Liver (tissue), 9 donors: ENCODE measurements around the gene AMT. TPM values are rescaled to one million over a fixed set of nuclear protein-coding genes. Genes with fewer than 3 reads are reported as not detected.

Experiments used
- DNase-seq: peaks from one replicate; pipeline ENCODE4 v3.0.0-alpha.2; 2017; ENCODE audit warnings: low spot score
- H3K27ac ChIP-seq, 2 donors: one replicate each; pipeline ENCODE4 v1.7.0; 2013; ENCODE audit warnings: inconsistent platforms in 2 of 2, low read length in 2 of 2, control low read depth in 1 of 2, low read depth in 1 of 2, mild to moderate bottlenecking in 1 of 2
- H3K27me3 ChIP-seq, 4 donors: one replicate each; pipeline versions ENCODE4 v1.6.1 to v1.7.0; 2013; ENCODE audit warnings: low read length in 3 of 4, inconsistent platforms in 1 of 4, mild to moderate bottlenecking in 1 of 4, moderate library complexity in 1 of 4; ENCODE audit not compliant: control insufficient read depth in 4 of 4, insufficient read depth in 4 of 4
- H3K36me3 ChIP-seq, 4 donors: one replicate each; pipeline versions ENCODE4 v1.6.1 to v1.7.0; 2013; ENCODE audit warnings: low read length in 3 of 4, mild to moderate bottlenecking in 3 of 4, low read depth in 1 of 4, moderate library complexity in 1 of 4; ENCODE audit not compliant: control insufficient read depth in 4 of 4, insufficient read depth in 3 of 4
- H3K4me1 ChIP-seq, 4 donors: one replicate each; pipeline versions ENCODE4 v1.6.1 to v1.7.0; 2013; ENCODE audit warnings: low read length in 3 of 4, mild to moderate bottlenecking in 3 of 4, moderate library complexity in 1 of 4; ENCODE audit not compliant: control insufficient read depth in 4 of 4, insufficient read depth in 4 of 4
- H3K4me3 ChIP-seq, 3 donors: one replicate each; pipeline versions ENCODE4 v1.6.1 to v1.7.0; 2013; ENCODE audit warnings: low read length in 3 of 3, control low read depth in 1 of 3, low read depth in 1 of 3, mild to moderate bottlenecking in 1 of 3
- H3K9ac ChIP-seq, 2 donors: one replicate each; pipeline ENCODE4 v1.7.0; 2013; ENCODE audit warnings: low read length in 2 of 2, mild to moderate bottlenecking in 2 of 2, moderate library complexity in 2 of 2, control low read depth in 1 of 2, low read depth in 1 of 2
- H3K9me3 ChIP-seq, 4 donors: one replicate each; pipeline versions ENCODE4 v1.6.1 to v1.7.0; 2013; ENCODE audit warnings: low read length in 3 of 4; ENCODE audit not compliant: control insufficient read depth in 4 of 4
- EGR1 ChIP-seq, 2 donors: IDR thresholded peaks; 2 replicates each; pipeline ENCODE4 v1.6.1; 2016 to 2018; ENCODE audit warnings: antibody characterized with exemption in 2 of 2, low read depth in 2 of 2
- FOXA1 ChIP-seq: IDR thresholded peaks from 2 replicates; pipeline ENCODE4 v1.6.1; 2016; ENCODE audit warnings: antibody characterized with exemption
- FOXA2 ChIP-seq: IDR thresholded peaks from 2 replicates; pipeline ENCODE4 v1.6.1; 2016; ENCODE audit warnings: antibody characterized with exemption
- GABPA ChIP-seq, 2 donors: IDR thresholded peaks in 1 of 2; conservative IDR thresholded peaks in 1 of 2; 2 replicates each; pipeline ENCODE4 v1.6.1; 2016; ENCODE audit warnings: antibody characterized with exemption in 2 of 2, mild to moderate bottlenecking in 1 of 2, moderate library complexity in 1 of 2
- HNF4G ChIP-seq: IDR thresholded peaks from 2 replicates; pipeline ENCODE4 v1.6.1; 2016; ENCODE audit warnings: antibody characterized with exemption
- JUND ChIP-seq, 2 donors: IDR thresholded peaks; 2 replicates each; pipeline ENCODE4 v1.6.1; 2016; ENCODE audit warnings: antibody characterized with exemption in 2 of 2
- NR2F2 ChIP-seq: IDR thresholded peaks from 2 replicates; pipeline ENCODE4 v1.6.1; 2016; ENCODE audit warnings: antibody characterized with exemption
- RAD21 ChIP-seq, 2 donors: IDR thresholded peaks; 2 replicates each; pipeline ENCODE4 v1.6.1; 2016; ENCODE audit warnings: antibody characterized with exemption in 2 of 2, mild to moderate bottlenecking in 2 of 2
- RXRA ChIP-seq, 2 donors: IDR thresholded peaks; 2 replicates each; pipeline ENCODE4 v1.6.1; 2017 to 2018; ENCODE audit warnings: antibody characterized with exemption in 2 of 2, mild to moderate bottlenecking in 1 of 2
- SP1 ChIP-seq: IDR thresholded peaks from 2 replicates; pipeline ENCODE4 v1.6.1; 2018; ENCODE audit warnings: antibody characterized with exemption, mild to moderate bottlenecking
- TAF1 ChIP-seq: conservative IDR thresholded peaks from 2 replicates; pipeline ENCODE4 v1.6.1; 2016; ENCODE audit warnings: antibody characterized with exemption, mild to moderate bottlenecking
- YY1 ChIP-seq: IDR thresholded peaks from 2 replicates; pipeline ENCODE4 v1.6.1; 2016; ENCODE audit warnings: antibody characterized with exemption, mild to moderate bottlenecking
- WGBS: extraction: QIAGEN DNeasy Blood & Tissue Kit; methylation state at CpG from one replicate; pipeline ENCODE4 v1.1.7; 2013; 5-methylcytosine and 5-hydroxymethylcytosine counted together
- polyA plus RNA-seq, 2 donors: library from polyadenylated mRNA; stranded (reverse) in 1 of 2; unstranded in 1 of 2; fragments of 200-250 nt in 1 of 2; fragments of >200 nt in 1 of 2; fragmentation: Nextera tagmentation in 1 of 2; extraction: Ambion mirVana in 1 of 2; gene quantifications; one replicate each; pipeline versions ENCODE4 v1.2.1 to v1.2.3, GENCODE V29; 2013 to 2015
- total RNA-seq, 2 donors: library from RNA; depleted of rRNA; stranded (reverse); fragments of >200 nt; gene quantifications; one replicate each; pipeline ENCODE4 v1.2.3, GENCODE V29; 2014
- TF ChIP-seq, protein P1 (sequence below): IDR thresholded peaks from 2 replicates; pipeline ENCODE4 v1.6.1; 2016; ENCODE audit warnings: antibody characterized with exemption
- TF ChIP-seq, protein P2 (sequence below): IDR thresholded peaks from 2 replicates; pipeline ENCODE4 v1.6.1; 2016; ENCODE audit warnings: antibody characterized with exemption
- TF ChIP-seq, protein P3 (sequence below): IDR thresholded peaks from 2 replicates; pipeline ENCODE4 v1.6.1; 2016; ENCODE audit warnings: antibody characterized with exemption
- TF ChIP-seq, protein P4 (sequence below): fragments of 150-350 bp; IDR thresholded peaks from 2 replicates; pipeline ENCODE4 v1.5.1; 2017; ENCODE audit warnings: improper control_type of control experiment, low read depth, low read length; ENCODE audit not compliant: missing input control
- donor health status: healthy.
- donor health status: healthy.
- donor health status: healthy.
- donor health status: healthy.
- donor health status: healthy.

The AMT gene
- total and polyA plus RNA-seq, 4 donors: 15.6 to 28.7 (median 25.5) TPM

DNA sequence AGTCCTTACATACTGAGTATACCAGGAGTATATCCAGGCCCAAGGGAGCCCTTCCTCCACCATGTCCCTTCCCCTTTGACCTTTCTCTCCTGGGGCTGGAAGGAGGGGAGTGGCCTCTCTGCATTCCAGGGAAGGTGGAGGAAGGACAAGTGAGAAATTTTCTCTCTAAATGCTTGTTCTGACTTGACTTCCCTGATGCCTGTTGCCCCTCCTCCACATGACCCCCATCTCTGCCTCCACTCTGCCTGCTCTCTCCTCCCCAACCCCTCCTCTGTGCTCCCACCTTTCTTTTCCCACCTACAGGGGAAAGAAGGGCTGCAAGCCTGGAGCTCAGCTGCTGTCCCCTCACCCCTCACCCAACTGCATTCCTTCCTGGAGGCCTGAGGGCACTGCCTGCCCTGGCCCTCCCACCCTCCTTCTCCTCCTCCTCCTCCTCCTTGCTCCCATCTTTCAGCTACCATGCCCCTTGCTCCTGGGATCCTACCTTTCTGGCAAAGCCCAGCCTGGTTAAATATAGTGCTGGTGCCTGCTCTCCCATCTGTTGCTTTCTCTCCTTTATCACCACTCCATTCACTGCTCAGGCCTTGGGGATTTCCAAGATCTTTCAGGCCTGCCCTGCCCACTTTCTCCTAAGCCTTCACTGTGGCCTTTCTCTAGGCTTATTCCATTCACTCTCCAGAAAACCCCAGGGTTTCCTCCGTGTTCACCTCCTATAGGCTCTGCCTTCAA, 39.3 kb upstream of the AMT start:
- H3K27ac ChIP-seq: no peak overlapping the region
- no peaks in the 10 kb centered on the region for H3K27me3 ChIP-seq
- no peaks in the 10 kb centered on the region for H3K4me1 ChIP-seq
- no peak for TF ChIP-seq YY1
- no peak for TF ChIP-seq EGR1 (IDR thresholded peaks at IDR 0.05; ENCODE audit: low read depth in 2 of 2)
- TF ChIP-seq, protein P1, sequence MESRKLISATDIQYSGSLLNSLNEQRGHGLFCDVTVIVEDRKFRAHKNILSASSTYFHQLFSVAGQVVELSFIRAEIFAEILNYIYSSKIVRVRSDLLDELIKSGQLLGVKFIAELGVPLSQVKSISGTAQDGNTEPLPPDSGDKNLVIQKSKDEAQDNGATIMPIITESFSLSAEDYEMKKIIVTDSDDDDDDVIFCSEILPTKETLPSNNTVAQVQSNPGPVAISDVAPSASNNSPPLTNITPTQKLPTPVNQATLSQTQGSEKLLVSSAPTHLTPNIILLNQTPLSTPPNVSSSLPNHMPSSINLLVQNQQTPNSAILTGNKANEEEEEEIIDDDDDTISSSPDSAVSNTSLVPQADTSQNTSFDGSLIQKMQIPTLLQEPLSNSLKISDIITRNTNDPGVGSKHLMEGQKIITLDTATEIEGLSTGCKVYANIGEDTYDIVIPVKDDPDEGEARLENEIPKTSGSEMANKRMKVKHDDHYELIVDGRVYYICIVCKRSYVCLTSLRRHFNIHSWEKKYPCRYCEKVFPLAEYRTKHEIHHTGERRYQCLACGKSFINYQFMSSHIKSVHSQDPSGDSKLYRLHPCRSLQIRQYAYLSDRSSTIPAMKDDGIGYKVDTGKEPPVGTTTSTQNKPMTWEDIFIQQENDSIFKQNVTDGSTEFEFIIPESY: no peak
- TF ChIP-seq JUND (IDR thresholded peaks at IDR 0.05): no peak
- TF ChIP-seq, protein P2, sequence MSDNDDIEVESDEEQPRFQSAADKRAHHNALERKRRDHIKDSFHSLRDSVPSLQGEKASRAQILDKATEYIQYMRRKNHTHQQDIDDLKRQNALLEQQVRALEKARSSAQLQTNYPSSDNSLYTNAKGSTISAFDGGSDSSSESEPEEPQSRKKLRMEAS: no peak
- no peak for TF ChIP-seq FOXA2
- DNase-seq: no peak
- no peak overlapping the region for H3K4me3 ChIP-seq
- no peak overlapping the region for H3K9ac ChIP-seq
- WGBS: 76% methylated on average over 1 of the region's 1 CpG
- H3K36me3 ChIP-seq: no peaks in the 10 kb centered on the region
- H3K9me3 ChIP-seq: no peaks in the 10 kb centered on the region

DNA sequence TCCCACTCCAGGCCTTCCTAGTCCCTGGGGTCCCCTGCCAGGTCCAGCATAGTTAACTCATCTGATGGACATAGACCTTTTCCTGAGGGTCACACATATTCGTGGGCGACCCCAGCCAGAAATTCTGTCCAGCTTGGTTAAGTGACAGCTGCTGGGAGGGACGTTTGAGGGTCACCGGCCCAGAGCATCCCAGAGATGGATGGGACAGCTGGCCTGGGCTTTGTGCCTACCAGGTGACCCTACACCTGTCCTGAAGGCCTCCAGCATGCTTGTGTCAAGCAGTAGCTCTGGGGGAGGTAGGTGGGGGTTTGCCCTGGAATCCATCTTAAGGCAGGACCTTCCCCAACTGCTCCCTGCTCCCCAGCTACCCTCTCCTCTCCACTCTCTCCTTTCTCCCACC, 38.7 kb upstream of the AMT start:
- Histone ChIP-seq H3K27me3 (no peaks in the 10 kb centered on the region), H3K36me3 (no peaks in the 10 kb centered on the region), H3K9me3 (no peaks in the 10 kb centered on the region), H3K4me1 (no peaks in the 10 kb centered on the region), H3K9ac (no peak overlapping the region), H3K27ac (no peak overlapping the region), H3K4me3 (no peak overlapping the region)
- WGBS: 93% methylated on average over 4 of the region's 4 CpGs
- no peak for DNase-seq
- TF ChIP-seq, protein P2: no peak

DNA sequence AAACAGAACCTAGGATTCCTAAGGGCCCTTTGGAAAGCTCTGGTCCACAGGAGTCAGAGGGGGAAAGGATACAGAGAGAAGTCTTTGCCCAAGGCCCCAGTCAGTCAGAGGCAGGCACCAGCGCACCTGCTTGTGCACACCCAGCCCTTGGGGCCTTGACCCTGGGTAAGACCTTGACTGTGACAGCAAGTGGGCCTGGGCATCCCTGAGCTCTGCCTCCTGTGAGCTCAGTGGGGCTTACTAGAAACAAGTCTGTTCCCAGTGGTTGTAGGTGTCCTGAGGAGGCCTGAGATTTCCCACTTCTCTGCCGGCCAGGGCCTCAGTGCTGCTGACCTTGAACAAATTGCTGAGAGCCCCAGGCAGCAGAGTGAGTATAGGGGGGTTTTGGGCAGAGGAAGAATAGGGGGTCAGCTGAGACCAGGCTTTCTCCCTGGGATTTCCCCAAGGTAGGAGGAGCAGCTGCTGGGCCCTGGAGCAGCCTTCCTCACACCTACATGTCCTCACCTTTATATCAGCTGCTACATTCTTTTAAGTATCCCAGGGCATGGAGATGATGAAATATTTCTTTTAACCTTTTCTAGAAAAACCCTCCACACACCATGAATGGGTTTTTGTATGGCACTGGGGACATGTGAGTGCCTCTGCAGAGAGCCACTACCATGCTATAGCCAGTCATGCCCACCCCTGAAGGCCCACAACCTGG, 38.1 kb upstream of the AMT start:
- TF ChIP-seq RAD21 (IDR thresholded peaks at IDR 0.05) (no peak), FOXA1 (no peak), YY1 (no peak), GABPA (IDR thresholded peaks at IDR 0.05 in 1 of 2, conservative IDR thresholded peaks at IDR 0.05 in 1 of 2) (no peak), JUND (IDR thresholded peaks at IDR 0.05) (no peak), SP1 (no peak), HNF4G (no peak), NR2F2 (no peak), RXRA (IDR thresholded peaks at IDR 0.05) (no peak), TAF1 (no peak)
- TF ChIP-seq, protein P3, sequence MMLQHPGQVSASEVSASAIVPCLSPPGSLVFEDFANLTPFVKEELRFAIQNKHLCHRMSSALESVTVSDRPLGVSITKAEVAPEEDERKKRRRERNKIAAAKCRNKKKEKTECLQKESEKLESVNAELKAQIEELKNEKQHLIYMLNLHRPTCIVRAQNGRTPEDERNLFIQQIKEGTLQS: no peak
- TF ChIP-seq, protein P4, sequence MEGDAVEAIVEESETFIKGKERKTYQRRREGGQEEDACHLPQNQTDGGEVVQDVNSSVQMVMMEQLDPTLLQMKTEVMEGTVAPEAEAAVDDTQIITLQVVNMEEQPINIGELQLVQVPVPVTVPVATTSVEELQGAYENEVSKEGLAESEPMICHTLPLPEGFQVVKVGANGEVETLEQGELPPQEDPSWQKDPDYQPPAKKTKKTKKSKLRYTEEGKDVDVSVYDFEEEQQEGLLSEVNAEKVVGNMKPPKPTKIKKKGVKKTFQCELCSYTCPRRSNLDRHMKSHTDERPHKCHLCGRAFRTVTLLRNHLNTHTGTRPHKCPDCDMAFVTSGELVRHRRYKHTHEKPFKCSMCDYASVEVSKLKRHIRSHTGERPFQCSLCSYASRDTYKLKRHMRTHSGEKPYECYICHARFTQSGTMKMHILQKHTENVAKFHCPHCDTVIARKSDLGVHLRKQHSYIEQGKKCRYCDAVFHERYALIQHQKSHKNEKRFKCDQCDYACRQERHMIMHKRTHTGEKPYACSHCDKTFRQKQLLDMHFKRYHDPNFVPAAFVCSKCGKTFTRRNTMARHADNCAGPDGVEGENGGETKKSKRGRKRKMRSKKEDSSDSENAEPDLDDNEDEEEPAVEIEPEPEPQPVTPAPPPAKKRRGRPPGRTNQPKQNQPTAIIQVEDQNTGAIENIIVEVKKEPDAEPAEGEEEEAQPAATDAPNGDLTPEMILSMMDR: no peak
- Histone ChIP-seq H3K9me3 (no peaks in the 10 kb centered on the region), H3K36me3 (no peaks in the 10 kb centered on the region), H3K4me3 (no peak overlapping the region), H3K4me1 (no peaks in the 10 kb centered on the region), H3K9ac (no peak overlapping the region), H3K27ac (no peak overlapping the region), H3K27me3 (no peaks in the 10 kb centered on the region)
- 91% methylated on average over 2 of the region's 2 CpGs for WGBS
- no peak for DNase-seq
